Activated naive CD8-positive, alpha-beta T cell treated with anti-CD3 and anti-CD28 coated beads for 36 hours (primary cell): Measurements from ENCODE around the gene GPC1. TPM values are rescaled to one million over a fixed set of nuclear protein-coding genes. Genes with fewer than 3 reads are reported as not detected.

Experiments used
- DNase-seq: peaks from one replicate; pipeline ENCODE4 v3.0.0; 2021
- H3K27ac Mint-ChIP-seq: one replicate; pipeline ENCODE4 v1.8.0; 2022; ENCODE audit warnings: mild to moderate bottlenecking, moderate library complexity, mixed read lengths
- H3K27me3 Mint-ChIP-seq: one replicate; pipeline ENCODE4 v1.8.0; 2022; ENCODE audit warnings: mild to moderate bottlenecking, mixed read lengths
- H3K36me3 Mint-ChIP-seq: one replicate; pipeline ENCODE4 v1.8.0; 2021; ENCODE audit warnings: mild to moderate bottlenecking, mixed read lengths
- H3K4me1 Mint-ChIP-seq: one replicate; pipeline ENCODE4 v1.8.0; 2021; ENCODE audit warnings: mixed read lengths
- H3K4me3 Mint-ChIP-seq: one replicate; pipeline ENCODE4 v1.8.0; 2022; ENCODE audit warnings: mild to moderate bottlenecking, moderate library complexity, mixed read lengths
- H3K9me3 Mint-ChIP-seq: one replicate; pipeline ENCODE4 v1.8.0; 2022; ENCODE audit warnings: mixed read lengths
- total RNA-seq, 2 experiments: library from RNA; stranded (reverse); gene quantifications; one replicate each; pipeline ENCODE4 v1.2.3, GENCODE V29; 2021

GPC1 gene
- total RNA-seq, 2 experiments from 2014 or later = 0.64 to 1.3 TPM

DNA sequence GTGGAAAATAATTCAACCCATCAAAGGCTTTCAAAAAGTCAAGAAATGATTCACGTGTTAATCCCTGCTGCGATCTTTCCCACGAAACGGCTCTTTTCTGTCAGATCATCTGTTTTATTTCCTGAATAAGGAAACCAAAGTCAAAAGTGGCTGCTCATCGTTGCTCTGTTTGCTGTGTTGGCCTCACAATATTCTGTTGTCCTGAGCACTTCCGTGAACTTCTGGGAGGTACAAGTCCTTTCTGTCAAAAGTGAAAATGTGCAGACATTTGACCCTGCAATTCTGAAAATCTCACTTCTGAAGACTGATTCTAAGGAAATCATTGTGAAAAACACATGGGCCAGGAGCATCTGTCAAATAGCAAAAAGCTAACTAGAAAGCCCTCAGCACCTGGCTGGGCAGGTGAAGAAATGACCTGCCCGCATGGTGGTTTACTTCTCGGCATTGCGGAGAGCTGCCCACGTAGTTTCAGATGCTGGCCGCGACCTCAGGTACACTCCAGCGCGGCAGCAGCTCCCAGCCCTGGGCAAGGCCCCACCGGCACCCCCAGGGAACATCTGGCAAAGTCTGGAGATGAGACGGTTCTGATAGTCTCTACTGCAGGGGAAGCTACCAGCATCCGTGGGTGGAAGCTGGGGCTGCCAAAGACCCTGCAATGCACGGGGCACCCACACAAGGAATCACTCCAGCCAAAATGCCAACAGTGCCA lies 31.9 kb upstream of the GPC1 start:
- no peak for DNase-seq
- Mint-ChIP-seq H3K4me3 (no peak overlapping the region), H3K36me3 (no peaks in the 10 kb centered on the region), H3K27ac (no peak overlapping the region), H3K9me3 (no peaks in the 10 kb centered on the region), H3K27me3 (no peaks in the 10 kb centered on the region), H3K4me1 (peaks cover 5% of the 10 kb centered on the region)

DNA sequence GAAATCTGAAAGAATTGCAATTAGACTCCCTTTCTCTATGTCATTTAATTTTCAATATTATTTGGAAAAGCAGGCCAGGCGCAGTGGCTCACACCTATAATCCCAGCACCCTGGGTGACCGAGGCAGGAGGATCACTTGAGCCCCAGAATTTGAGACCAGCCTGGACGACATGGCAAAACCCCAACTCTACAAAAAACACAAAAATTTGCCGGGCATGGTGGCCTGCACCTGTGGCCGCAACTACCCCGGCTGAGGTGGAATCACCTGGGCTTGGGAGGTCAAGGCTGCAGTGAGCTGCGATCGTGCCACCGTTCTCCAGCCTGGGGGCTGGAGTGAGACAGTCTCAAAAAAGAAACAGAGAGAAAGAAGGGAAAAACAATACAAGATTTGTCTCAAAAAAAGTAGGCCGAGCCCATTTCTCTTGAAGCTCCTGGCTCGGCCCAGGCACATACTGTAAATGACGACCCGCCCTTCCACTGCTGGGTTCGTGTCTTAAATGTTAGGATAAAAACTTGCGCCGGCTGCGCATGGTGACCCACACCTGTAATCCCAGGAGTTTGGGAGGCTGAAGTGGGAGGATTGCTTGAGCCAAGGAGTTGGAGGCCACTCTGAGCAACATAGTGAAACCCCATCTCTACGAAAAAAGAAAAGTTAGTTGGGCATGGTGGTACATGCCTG lies 31.1 kb upstream of the GPC1 start:
- H3K27ac Mint-ChIP-seq = no peak overlapping the region
- no peak for DNase-seq

DNA sequence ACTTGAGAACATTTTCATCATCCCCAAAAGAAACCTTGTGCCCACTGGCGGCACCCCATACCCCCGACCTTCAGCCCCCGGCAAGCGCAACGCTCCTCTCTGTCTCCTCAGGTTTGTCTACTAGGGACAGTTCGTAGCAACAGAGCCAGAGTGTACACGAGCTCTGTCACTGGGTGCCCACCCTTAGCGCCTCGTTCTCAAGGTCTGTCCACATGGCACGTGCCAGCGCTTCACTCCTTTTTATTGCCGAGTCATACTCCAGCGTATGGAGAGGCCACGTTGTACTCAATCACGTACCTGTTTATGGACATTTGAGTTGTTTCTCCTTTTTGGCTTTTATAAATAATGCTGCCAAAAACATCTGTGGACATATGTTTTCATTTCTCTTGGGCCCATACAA lies 30.3 kb upstream of the GPC1 start:
- H3K27me3 Mint-ChIP-seq = no peaks in the 10 kb centered on the region
- no peak for DNase-seq
- no peaks in the 10 kb centered on the region for H3K9me3 Mint-ChIP-seq
- peaks cover 5% of the 10 kb centered on the region for H3K4me1 Mint-ChIP-seq
- H3K36me3 Mint-ChIP-seq = no peaks in the 10 kb centered on the region
- no peak overlapping the region for H3K27ac Mint-ChIP-seq
- no peak overlapping the region for H3K4me3 Mint-ChIP-seq

More for the DNA sequence above, 31.1 kb upstream of the GPC1 start:
- peaks cover 5% of the 10 kb centered on the region for H3K4me1 Mint-ChIP-seq
- no peak overlapping the region for H3K4me3 Mint-ChIP-seq
- no peaks in the 10 kb centered on the region for H3K36me3 Mint-ChIP-seq
- no peaks in the 10 kb centered on the region for H3K9me3 Mint-ChIP-seq
- no peaks in the 10 kb centered on the region for H3K27me3 Mint-ChIP-seq

DNA sequence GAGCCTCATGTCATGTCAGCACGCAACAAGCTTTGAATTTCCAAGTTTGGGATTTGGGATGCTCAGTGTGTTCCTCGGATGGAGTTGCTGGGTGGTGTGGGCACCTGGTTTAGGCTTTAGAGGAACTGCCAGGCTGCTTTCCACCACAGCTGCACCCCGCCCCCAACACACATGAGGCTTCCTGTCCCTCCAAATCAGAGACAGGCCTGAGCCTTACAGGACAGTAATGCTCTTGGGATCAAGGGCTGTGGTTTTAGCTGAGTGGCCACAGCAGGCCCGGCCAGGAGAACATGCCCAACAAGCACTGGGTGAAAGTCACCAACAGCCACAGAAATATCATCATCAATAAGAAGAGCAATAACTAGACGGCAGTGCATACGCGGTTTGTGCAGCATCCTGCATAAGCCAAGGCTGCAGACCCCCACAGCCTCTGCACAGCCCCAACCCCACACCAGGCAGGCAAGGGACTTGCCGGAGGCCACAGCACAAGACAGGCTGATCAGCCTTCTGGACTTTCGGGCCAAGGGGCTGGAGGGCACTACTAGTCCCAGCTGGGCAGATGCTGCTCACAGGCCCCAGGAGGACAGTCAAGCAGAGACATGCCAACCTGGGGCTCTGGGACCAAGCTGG lies 29.7 kb upstream of the GPC1 start:
- Mint-ChIP-seq H3K27me3 (no peaks in the 10 kb centered on the region), H3K36me3 (no peaks in the 10 kb centered on the region), H3K9me3 (no peaks in the 10 kb centered on the region), H3K4me3 (no peak overlapping the region), H3K4me1 (peaks cover 5% of the 10 kb centered on the region), H3K27ac (no peak overlapping the region)
- DNase-seq = no peak

DNA sequence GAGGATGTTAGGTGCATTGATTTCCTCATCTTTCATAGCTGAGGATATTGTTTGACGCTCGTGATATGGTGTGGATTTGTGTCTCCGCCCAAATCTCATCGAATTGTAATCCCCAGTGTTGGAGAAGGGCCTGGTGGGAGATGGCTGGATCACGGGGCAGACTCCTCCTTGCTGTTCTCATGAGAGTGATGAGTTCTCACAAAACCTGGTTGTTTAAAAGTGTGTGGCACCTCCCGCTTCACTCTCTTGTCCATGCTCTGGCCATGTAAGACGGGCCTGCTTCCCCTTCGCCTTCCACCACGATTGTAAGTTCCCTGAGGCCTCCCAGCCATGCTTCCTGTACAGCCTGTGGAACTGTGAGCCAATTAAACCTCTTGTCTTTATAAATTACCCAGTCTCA lies 28.4 kb upstream of the GPC1 start:
- peaks cover 5% of the 10 kb centered on the region for H3K4me1 Mint-ChIP-seq
- no peaks in the 10 kb centered on the region for H3K27me3 Mint-ChIP-seq
- no peak overlapping the region for H3K4me3 Mint-ChIP-seq
- H3K27ac Mint-ChIP-seq = no peak overlapping the region
- DNase-seq = no peak
- no peaks in the 10 kb centered on the region for H3K36me3 Mint-ChIP-seq
- no peaks in the 10 kb centered on the region for H3K9me3 Mint-ChIP-seq

DNA sequence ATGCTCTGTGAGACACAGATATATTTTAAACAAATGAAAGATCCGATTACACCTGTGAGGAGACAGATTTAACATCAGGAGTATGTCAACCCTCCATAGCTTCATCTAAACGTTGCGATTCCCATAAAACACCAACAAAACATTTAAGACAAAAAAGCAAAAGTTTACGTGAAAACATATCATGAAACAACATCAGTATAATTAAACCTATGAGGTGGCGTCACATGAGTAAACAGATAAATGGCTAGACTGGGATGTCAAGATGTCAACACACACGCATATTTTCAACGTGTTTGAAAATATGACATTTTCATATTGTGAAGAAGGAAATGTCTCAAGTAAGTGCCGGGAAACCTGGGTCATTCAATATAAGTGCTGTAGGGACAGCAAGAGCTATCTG lies 25.5 kb upstream of the GPC1 start:
- no peak overlapping the region for H3K27ac Mint-ChIP-seq
- H3K36me3 Mint-ChIP-seq = no peaks in the 10 kb centered on the region
- no peak for DNase-seq
- no peaks in the 10 kb centered on the region for H3K27me3 Mint-ChIP-seq
- H3K4me3 Mint-ChIP-seq = no peak overlapping the region
- H3K4me1 Mint-ChIP-seq = no peaks in the 10 kb centered on the region
- no peaks in the 10 kb centered on the region for H3K9me3 Mint-ChIP-seq

DNA sequence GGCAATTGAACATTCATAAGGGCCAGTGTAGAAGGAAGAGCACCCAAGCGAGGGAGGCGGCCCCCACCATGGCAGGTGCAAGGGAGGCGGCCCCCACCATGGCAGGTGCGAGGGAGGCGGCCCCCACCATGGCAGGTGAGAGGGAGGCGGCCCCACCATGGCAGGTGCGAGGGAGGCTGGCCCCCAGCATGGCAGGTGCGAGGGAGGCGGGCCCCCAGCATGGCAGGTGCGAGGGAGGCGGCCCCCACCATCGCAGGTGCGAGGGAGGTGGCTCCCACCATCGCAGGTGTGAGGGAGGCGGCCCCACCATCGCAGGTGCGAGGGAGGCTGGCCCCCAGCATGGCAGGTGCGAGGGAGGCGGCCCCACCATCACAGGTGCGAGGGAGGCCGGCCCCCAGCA lies 24.7 kb upstream of the GPC1 start:
- no peak overlapping the region for H3K4me3 Mint-ChIP-seq
- H3K36me3 Mint-ChIP-seq = no peaks in the 10 kb centered on the region
- no peaks in the 10 kb centered on the region for H3K4me1 Mint-ChIP-seq
- no peaks in the 10 kb centered on the region for H3K27me3 Mint-ChIP-seq
- H3K27ac Mint-ChIP-seq = no peak overlapping the region
- DNase-seq = no peak
- no peaks in the 10 kb centered on the region for H3K9me3 Mint-ChIP-seq

DNA sequence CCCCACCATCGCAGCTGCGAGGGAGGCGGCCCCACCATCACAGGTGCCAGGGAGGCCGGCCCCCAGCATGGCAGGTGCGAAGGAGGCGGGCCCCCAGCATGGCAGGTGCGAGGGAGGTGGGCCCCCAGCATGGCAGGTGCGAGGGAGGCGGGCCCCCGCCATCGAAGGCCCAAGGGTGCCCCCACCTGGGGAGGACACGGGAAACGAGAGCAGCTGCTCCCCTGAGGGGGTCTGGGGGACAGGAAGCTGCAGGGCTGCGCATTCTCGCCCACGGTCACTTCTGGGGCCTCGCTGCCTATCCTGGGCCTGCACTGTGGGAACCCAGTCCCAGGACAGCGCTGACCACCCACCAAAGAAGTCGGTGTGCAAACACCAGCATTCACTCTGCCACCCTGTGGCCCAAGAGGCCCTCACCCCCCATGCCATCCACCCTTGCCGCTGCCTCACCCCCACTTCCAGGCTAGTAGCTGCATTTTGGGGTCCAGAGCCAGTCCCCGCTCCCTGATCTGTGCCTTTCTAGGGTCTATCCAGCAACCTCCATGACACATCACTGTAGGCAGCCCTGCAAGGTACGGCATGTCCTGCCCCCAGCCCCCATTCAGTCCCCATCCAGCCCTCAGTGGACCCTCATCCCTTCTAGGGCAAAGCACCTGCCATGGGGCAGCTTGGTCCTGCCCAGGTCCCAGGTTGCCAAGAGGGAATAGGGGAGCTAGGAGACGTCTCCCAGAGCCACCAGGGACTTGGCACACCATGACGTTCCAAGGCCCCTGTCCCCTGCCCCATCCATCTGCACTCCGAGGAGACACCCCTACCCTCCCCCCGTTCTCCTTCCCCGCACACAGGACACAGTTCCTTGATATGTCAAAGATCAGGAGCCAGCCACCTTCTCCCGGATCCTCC lies 24.0 kb upstream of the GPC1 start:
- Mint-ChIP-seq H3K9me3 (no peaks in the 10 kb centered on the region), H3K36me3 (no peaks in the 10 kb centered on the region), H3K27ac (no peak overlapping the region), H3K4me3 (no peak overlapping the region), H3K27me3 (no peaks in the 10 kb centered on the region), H3K4me1 (no peaks in the 10 kb centered on the region)
- no peak for DNase-seq

DNA sequence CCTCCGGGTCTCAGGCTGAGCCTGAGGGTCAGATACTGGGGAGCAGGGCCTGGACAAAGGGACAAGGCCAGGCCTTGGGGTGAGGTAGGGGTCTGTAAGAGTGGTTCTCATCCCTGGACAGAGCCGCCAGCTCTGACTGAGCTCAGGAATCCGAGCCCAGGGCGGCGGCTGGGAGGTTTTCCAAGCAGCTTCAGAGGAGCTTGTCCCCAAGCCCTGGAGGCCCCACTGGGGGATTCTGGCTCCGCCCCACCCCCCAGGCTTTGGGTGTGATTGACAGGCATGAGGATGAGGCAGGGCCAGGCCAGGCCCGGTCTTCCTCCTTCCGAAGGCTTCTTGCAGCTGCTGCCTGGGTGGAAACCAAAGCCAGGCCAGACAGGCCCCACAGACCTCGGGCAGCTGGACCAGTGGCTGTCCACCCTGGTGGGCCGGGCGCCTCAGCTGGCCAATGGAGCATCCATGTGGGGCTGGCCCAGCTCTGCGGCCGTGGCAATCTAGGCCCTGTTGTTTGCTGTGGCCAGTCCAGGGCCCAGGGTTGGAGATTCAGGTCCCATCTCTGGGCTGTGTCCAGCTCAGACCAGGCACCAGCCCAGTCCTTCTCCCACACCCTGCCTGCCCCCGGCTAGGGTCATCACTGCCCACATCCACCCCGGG lies 23.1 kb upstream of the GPC1 start:
- no peak overlapping the region for H3K4me3 Mint-ChIP-seq
- H3K27ac Mint-ChIP-seq = no peak overlapping the region
- no peaks in the 10 kb centered on the region for H3K9me3 Mint-ChIP-seq
- DNase-seq = no peak
- H3K36me3 Mint-ChIP-seq = no peaks in the 10 kb centered on the region
- no peaks in the 10 kb centered on the region for H3K27me3 Mint-ChIP-seq
- no peaks in the 10 kb centered on the region for H3K4me1 Mint-ChIP-seq

DNA sequence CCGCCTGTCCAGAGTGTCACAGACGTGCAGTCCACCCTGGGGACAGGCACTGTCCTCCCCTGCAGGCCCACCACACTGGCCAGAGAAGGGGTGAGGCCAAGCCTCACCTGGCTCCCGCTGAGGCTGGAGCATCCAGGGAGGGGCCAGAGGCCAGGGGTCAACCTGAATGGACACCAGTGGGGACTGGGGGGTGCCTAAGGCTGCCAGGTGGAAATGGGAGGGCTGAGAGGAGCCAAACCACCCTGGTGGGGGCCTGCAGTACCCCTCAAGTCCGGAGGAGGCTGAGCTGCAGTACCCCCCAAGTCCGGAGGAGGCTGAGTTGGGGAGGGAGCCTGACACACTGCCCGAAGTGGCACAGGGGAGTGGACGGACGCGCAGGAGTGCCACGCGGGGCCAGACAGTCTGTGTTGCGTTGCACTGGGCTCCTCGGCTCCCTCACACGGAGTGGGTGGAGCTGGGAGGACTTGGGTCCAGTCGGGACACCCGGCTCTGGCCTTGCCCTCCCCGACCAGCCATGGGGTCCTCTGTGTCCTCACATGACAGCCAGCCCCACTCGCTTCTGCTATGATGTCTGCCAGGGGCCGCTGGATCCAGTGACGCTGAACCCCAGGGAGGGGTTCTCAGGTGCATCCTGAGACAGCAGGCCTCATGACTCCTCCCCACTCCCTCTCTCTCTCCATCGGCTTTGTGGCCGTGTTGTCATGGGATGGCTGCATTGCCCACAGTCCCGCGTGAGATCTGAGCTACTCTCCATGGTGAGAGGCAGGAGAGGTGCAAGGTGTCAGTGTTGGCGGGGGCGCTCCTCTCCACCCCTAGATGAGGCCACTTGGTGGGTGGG lies 22.3 kb upstream of the GPC1 start:
- H3K4me1 Mint-ChIP-seq = no peaks in the 10 kb centered on the region
- H3K36me3 Mint-ChIP-seq = no peaks in the 10 kb centered on the region
- H3K27me3 Mint-ChIP-seq = no peaks in the 10 kb centered on the region
- H3K4me3 Mint-ChIP-seq = no peak overlapping the region
- DNase-seq = no peak
- H3K9me3 Mint-ChIP-seq = no peaks in the 10 kb centered on the region
- no peak overlapping the region for H3K27ac Mint-ChIP-seq

DNA sequence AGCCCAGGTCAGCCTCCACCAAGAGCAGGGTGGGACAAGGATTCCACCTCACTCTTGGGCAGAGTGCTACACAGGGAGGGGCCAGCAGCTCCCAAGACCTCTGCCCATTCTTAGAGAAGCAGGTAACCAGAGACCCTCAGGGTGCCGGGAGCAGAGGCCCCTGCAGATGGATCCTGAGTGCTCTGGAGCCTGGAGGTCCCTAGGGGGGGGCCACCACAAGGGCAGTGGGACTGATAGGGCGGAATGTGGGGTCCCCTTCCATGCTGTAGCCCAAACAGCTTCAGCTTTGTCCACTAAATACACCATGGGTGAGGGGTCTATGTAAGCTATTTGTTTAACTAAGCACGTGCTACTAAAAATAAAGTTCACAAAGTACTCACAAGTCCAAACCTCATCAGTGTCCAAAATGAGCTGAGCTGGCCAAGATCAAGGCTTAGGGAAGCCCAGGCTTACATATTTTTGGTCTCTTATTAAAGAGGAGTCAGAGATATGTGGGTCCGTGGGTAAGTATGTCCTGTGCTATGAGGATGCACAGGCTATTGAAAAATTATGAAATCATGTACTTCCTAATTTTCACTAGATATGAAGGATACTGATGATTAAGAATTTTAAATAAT lies 21.5 kb upstream of the GPC1 start:
- DNase-seq = no peak
- Mint-ChIP-seq H3K4me1 (no peaks in the 10 kb centered on the region), H3K36me3 (no peaks in the 10 kb centered on the region), H3K9me3 (peaks cover 4% of the 10 kb centered on the region), H3K27me3 (no peaks in the 10 kb centered on the region), H3K27ac (no peak overlapping the region), H3K4me3 (no peak overlapping the region)

DNA sequence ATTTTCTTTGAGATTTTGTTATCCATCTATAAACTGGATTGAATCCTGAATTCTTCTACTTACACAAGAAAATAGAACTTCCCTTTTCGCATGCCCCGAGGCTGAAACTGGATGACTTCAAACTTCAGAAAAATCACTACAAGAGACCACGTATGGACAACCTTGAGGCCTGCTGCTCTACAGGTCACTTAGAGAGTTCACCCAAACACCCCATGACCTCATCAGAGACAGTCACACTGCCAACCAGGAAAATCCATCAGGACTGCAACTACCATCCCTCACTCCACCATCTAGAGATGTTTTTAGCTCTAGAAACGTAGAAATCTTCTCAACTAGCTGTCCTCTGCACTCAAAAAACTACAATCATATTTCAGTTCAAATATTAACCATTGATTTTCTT lies 18.6 kb upstream of the GPC1 start:
- Mint-ChIP-seq H3K9me3 (peaks cover 7% of the 10 kb centered on the region), H3K4me1 (no peaks in the 10 kb centered on the region), H3K27ac (no peak overlapping the region), H3K27me3 (no peaks in the 10 kb centered on the region), H3K36me3 (peaks cover 4% of the 10 kb centered on the region), H3K4me3 (no peak overlapping the region)
- no peak for DNase-seq

DNA sequence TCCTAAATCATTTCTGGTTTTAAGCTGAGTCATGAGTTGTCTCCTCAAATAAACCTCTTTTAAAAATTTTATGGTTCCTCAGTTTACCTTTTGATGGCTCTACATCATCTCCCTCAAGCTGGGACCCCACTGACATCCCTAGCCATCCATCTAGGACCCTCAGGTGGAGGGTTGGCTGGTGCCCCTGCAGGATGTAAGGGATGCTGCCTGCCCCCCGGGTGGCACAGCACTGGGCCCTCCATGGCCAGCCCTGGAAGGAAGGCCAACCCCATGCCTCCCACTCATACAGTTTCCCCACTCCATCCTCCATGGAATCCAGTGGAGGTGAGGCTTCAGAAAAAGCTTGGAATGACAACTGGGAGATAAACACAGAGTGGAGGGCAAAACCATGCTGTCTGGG lies 17.2 kb upstream of the GPC1 start:
- H3K27me3 Mint-ChIP-seq = no peaks in the 10 kb centered on the region
- H3K4me1 Mint-ChIP-seq = no peaks in the 10 kb centered on the region
- no peak for DNase-seq
- H3K27ac Mint-ChIP-seq = no peak overlapping the region
- no peak overlapping the region for H3K4me3 Mint-ChIP-seq
- H3K9me3 Mint-ChIP-seq = peaks cover 13% of the 10 kb centered on the region
- H3K36me3 Mint-ChIP-seq = peaks cover 4% of the 10 kb centered on the region

DNA sequence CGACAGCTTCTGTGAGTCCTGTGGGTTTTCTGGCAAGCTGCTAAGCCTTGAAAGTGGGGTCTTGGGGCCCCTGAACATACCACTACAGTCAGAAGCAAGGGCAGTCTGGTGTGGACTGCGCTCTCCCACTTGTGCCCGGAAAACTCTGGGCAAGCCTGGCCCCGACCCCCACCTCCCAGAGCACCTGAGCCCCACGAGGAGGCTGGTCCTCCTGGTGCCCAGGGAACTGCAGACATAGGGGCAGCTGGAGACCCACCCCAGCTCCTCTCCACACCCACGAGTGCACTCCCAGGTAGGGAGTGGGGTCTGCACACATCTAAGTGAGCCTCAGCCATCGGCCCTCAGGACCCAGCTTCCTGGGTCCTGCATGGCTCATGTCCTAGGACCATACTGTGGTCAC lies 16.2 kb upstream of the GPC1 start:
- no peak for DNase-seq
- H3K27ac Mint-ChIP-seq = no peak overlapping the region
- no peaks in the 10 kb centered on the region for H3K4me1 Mint-ChIP-seq
- no peak overlapping the region for H3K4me3 Mint-ChIP-seq
- peaks cover 13% of the 10 kb centered on the region for H3K9me3 Mint-ChIP-seq
- peaks cover 4% of the 10 kb centered on the region for H3K36me3 Mint-ChIP-seq
- no peaks in the 10 kb centered on the region for H3K27me3 Mint-ChIP-seq
